Measurements from ENCODE around the gene COG1.

DNA sequence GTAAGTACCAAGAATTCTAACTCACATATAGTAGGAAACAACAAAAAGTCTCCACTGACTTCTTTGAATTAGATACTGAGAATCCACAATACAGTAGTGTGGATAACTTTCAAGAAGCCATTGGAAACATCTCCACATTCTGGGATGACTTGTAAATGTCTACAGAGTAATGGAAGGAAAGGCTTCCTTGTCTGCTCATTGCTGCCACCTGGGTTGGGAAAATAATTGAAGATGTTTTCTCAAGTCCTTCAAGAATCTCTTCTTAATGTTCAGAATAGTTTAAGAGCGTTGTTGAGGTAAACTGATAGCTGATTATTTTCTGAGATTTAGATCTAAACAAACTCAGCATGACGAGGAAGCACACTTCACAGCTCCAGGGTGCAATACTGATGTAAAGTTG lies 54.9 kb downstream of the COG1 start:
- TF ChIP-seq, protein P1, sequence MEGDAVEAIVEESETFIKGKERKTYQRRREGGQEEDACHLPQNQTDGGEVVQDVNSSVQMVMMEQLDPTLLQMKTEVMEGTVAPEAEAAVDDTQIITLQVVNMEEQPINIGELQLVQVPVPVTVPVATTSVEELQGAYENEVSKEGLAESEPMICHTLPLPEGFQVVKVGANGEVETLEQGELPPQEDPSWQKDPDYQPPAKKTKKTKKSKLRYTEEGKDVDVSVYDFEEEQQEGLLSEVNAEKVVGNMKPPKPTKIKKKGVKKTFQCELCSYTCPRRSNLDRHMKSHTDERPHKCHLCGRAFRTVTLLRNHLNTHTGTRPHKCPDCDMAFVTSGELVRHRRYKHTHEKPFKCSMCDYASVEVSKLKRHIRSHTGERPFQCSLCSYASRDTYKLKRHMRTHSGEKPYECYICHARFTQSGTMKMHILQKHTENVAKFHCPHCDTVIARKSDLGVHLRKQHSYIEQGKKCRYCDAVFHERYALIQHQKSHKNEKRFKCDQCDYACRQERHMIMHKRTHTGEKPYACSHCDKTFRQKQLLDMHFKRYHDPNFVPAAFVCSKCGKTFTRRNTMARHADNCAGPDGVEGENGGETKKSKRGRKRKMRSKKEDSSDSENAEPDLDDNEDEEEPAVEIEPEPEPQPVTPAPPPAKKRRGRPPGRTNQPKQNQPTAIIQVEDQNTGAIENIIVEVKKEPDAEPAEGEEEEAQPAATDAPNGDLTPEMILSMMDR (IDR thresholded peaks at IDR 0.05; ENCODE audit: low read length) = peak; percentile 6; the same call in 1 of the 2 replicates
- TF ChIP-seq EZH2phosphoT487 (IDR thresholded peaks at IDR 0.05; ENCODE audit: low read length) (no peak), EZH2 (optimal IDR thresholded peaks at IDR 0.05; ENCODE audit: low read depth, low read length) (no peak)
